GM18508 (cell line): ENCODE measurements around the gene MCFD2.
"Not testable (repeated sequence)": the region's sequence is repeated elsewhere in the genome, so short reads cannot be mapped to it uniquely, and the experiment has no call there.

Experiments
- ATAC-seq: cut with Tn5 transposase; IDR thresholded peaks from one replicate; pipeline ENCODE4 v1.9.1; 2021; ENCODE audit warnings: moderate number of reproducible peaks; ENCODE audit not compliant: insufficient read depth, unreplicated experiment

The MCFD2 gene

DNA sequence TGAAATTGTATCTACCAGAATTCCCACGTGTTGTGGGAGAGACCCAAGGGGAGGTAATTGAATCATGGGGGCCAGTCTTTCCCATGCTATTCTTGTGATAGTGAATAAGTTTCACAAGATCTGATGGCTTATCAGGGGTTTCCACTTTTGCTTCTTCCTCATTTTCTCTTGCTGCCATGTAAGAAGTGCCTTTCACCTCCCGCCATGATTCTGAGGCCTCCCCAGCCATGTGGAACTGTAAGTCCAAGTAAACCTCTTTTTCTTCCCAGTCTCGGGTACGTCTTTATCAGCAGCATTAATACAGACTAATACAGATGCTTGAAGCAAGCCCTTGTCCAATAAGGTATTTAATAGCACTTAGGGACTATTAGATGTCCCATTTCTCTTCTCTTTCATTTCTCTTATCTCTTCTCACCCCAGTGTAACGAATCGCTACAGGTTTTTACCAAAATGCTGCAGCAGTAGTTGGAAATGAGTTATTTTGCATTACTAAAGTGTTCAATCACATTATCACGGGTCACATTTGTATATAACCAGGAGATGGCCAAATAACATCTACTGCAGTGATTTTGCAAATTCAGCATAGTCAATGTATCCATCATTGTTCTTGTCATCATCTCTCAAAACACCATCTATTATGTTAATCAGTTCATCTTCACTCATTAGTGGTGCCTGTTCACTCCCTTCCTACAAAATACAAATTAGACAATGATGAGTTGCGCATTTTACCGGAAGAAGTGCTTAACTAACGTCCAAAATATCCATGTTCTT, 10.5 kb downstream of the MCFD2 start:
- ATAC-seq, result not testable (repeated sequence)

DNA sequence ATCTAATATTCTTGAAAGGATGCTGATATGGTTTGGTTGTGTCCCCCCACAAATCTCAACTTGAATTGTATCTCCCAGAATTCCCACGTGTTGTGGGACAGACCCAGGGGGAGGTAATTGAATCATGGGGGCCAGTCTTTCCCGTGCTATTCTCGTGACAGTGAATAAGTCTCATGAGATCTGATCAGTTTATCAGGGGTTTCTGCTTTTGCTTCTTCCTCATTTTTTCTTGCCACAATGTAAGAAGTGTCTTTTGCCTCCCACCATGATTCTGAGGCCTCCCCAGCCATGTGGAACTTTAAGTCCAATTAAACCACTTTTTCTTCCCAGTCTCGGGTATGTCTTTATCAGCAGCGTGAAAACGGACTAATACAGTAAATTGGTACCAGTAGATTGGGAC, 12.6 kb downstream of the MCFD2 start:
- not testable (repeated sequence) for ATAC-seq

DNA sequence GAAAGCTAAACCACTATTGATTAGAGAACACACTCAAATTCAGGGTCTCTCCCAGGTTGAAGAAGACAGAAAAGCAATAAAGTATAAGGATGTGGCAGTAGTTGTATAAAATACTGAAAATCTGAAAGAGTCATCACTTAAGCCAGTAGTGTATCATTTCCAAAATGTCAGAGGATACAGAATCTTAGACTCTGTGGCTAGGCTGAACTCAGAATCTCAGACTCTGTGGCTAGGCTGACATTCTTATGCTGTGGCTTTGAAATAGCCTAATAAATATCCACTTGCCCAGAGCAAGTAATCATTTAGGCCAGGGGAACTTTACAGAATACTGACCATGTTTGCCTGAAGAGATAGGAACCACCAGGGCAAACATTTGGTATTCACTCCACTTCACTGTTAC, 13.1 kb downstream of the MCFD2 start:
- ATAC-seq, result no peak

DNA sequence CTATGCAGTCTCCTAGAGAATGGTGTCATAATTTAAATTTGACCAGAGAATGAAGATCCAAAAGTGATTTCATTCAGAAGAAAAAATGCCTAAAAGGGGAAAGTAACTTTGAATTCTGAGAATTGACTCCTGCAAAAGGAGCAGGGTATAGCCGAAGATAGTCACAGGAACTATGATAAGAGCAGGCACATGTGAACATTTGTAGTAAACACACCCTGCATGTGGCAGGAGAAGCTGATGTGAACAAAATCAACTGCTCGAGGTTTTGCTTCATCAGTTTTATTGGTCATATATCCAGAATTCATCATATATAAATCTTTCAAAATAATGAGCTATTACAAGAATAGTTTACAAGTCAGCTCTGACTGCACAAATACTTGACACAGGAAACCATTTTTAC, 14.0 kb downstream of the MCFD2 start:
- ATAC-seq, result no peak

DNA sequence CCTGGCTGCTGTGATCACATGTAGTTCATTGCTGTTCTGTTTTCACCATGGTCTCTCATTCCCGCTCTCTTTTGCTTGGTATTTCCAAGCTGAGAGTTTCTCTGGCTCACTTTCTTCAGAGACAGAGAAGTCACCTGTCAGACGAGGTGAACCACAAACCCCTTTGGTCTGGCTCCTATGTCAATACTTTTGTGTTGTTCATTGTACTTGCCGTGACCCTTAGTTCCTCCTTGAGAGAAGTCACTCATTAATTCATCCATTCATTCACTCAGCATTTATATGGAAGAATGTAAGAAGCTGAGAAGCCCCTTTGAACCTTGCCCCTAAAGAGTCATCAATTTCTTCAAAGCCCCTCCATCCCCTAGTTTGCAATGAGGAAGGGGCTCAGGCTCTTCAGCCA, 15.2 kb downstream of the MCFD2 start:
- ATAC-seq, result no peak

DNA sequence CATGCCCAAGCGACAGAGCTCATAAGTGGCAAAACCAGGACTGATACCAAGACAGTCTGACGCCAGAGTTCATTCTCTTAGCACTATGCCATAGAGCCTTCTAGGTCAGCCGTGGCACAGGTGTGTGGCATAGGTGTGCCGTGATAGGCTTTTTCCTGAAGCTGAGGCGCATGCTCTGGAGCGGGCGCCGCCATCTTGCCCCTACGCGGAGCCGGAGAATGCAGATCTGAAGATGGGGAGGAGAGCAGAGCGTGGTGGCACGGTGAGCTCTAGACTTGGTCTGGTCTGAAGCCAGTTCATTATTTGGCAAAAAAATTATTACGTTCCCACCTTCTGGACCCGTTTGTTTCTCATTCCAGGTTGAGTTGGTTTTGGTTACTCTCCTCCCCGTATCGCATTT, 16.6 kb downstream of the MCFD2 start:
- no peak for ATAC-seq

DNA sequence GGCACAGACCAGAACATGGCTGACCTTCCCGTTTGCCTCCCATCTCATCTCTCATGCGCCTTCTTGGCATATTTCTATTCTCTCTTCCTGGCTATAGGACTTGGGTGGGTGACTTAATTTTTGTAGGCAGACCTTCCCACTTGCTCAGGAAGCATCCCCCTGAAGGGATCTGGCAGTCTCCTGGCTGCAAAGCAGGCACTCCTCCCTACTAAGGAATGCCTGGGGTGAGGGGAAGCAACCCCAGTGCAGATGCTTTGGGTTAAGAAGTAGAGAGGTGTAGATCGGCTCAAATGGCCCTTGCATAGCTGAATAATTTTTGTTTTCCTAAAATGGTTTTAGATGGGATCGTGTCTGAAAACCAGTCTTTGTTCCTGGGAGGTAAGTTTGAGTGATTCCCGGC, 17.6 kb downstream of the MCFD2 start:
- ATAC-seq, result no peak

- ATAC-seq, result no peak
Observed at GRCh38 chr2:46893269-46893939, 22.2 kb downstream of the MCFD2 start.

DNA sequence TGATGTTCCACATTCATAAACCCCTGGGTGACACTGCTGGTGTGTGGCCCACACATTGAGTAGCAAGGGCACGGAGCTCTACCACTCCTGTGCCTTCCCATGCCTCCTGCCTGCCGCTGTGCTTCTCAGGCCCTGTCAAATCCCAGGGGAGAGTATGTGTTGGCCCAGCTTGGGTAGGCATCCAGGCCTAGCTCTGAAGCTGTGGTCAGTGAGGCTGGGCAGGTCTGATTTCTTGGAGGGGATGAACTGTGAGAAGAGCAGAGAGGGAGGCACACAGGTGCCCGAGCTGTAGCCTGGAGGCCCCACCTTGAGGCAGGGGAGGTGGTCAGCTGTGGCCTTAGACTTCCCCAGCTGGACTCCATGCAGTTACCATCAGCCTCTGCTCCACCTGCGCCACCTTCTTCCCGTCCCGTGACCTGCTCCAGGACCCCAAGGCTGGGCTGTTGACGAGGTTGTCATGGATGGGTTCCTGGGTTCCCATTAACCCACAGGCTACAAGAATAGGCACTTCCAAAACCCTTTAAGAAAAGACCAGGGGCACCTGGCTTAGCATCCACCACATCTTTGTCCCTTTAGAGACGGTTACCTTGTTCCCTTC, 23.6 kb downstream of the MCFD2 start:
- no peak for ATAC-seq

DNA sequence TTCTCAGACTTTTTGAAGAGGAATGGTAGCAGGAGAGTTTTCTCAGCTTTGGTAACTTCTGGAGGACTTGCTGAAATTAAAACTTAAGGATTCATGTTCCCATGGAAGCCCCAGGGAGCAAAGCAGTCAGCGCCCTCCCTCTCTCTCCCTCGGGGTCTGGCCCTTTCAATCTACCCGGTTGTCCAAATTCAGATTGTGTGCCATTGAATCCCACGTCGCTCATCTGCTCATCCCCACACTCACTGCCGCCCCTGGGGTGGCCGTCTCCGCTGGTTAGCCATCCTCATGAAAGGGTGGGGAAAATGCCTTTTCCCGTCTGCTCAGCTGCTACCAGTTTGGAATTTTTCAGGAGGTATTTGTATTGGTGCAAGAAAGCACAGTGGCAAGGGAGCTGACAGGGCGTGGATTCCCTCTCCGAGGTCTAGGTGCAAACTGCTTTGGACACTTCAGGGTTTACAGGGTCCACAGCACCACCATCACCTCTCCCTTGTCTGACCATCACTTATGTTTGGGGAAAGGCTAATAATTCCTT, 27.1 kb downstream of the MCFD2 start:
- ATAC-seq, result no peak

GRCh38 chr2:46887028-46887885, 28.3 kb downstream of the MCFD2 start:
- ATAC-seq, result no peak

- no peak for ATAC-seq
Observed at GRCh38 chr2:46886268-46887027, 29.2 kb downstream of the MCFD2 start.

- no peak for ATAC-seq
Observed at GRCh38 chr2:46885376-46885775, 30.2 kb downstream of the MCFD2 start.

DNA sequence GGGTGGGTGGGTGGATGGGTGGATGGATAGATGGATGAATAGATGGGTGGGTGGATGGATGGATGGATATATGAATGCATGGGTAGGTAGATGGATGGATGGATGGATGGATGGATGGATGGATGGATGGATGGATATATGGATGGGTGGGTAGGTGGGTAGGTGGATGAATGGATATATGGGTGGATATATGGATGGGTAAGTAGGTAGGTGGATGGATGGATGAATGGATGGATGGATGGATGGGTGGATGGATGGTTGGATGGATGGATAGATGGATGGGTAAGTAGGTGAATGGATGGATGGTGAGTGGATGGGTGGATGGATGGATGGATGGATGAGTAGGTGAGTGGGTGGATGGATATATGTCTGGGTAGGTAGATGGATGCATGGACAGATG, 36.1 kb downstream of the MCFD2 start:
- ATAC-seq, result no peak

DNA sequence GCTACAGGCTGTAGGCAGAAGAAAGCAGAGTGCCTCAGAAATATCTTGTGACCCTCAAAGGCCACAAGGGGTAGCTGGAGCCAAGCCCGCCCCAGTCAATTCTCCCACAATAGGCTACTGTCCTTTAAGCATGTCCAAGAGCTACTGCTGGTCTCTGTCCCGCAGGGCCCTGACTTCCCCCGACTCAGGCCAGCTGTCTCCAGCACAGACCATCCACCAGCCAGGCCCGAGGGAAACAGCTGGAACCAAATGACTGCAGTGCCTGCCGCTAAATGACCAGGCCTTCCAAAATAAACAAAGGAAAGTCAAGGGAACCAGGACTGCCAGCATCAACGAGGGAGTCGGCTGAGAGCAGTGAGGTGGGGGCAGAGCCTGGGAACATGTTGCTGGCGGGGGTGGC, 36.7 kb downstream of the MCFD2 start:
- no peak for ATAC-seq

DNA sequence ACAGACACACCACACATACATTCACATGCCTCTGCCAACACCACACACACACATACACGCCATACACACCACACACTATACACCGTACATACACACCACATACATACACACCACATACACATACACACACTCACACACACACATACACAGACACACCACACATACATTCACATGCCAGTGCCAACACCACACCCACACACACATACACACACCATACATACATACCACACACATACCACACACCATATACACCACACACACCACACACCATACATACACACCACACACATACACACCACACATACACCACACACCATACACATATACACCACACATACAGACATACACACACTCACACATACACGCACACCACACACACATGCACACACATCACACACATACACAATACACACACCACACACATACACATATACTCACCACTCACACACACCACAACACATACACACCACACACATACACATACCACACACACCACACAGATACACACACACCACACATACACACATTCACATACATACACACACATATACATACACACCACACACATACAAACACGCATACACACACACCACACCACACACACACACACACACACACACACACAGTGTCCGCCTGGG, 37.2 kb downstream of the MCFD2 start:
- ATAC-seq, result no peak

- ATAC-seq, result no peak
Observed at GRCh38 chr2:46877619-46878113, 37.9 kb downstream of the MCFD2 start.

DNA sequence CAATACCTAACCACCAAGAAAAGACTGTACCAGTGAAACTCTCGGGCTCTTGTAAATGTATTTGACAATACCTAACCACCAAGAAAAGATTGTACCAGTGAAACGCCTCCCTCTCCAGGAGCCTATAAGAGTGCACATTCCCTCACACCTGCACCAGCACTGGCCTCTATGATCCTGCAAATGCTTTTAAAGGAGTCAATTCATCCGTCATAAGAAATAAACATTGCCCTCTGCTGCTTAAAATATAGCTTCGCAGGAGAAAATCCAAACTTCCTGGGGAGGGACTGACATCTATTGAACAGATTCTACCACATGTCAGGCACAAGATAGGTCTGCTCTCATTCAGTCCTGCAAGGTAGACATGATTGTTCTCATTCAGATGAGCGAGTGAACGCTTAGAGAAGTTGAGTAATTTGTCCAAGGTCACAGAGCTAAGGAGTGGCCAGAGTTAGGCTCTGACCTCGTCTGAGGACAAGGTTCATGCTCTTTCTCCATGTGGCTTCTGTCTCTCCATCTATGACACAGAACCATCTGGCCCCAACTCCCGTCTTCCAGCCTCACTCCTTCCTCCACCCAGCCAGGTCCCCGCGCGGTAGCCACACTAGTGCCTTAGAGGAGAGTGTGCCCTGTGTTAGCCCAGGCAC, 38.7 kb downstream of the MCFD2 start:
- no peak for ATAC-seq
